ENCODE measurements around the gene ANKRD30BL.
"Not testable (repeated sequence)": the region's sequence is repeated elsewhere in the genome, so short reads cannot be mapped to it uniquely, and the experiment has no call there.

Gene ANKRD30BL

GRCh38 chr2:132161161-132162124 is at the start of gene ANKRD30BL:
Gene ANKRD30BL, minus strand, starts transcription at chr2:132161952. Its CDS starts 247 bp downstream, at chr2:132161705.
- not testable (repeated sequence) for DNase-seq

GRCh38 chr2:132202866-132203265 is 41.1 kb upstream of the ANKRD30BL start:
- not testable (repeated sequence) for DNase-seq

GRCh38 chr2:132192854-132193253 is 31.1 kb upstream of the ANKRD30BL start:
- not testable (repeated sequence) for DNase-seq

- DNase-seq = not testable (repeated sequence)
Measured at GRCh38 chr2:132167100-132167499, 5.3 kb upstream of the ANKRD30BL start.

GRCh38 chr2:132162125-132162660 is 441 bp upstream of the ANKRD30BL start:
- not testable (repeated sequence) for DNase-seq

- not testable (repeated sequence) for DNase-seq
Measured at GRCh38 chr2:132146774-132147173, 15.0 kb downstream of the ANKRD30BL start.

Measured in stimulated activated naive CD4-positive, alpha-beta T cell (primary cell).